Right kidney (tissue), 1 donor: ENCODE data around the gene SVBP.

Experiments
- DNase-seq: peaks from one replicate; pipeline ENCODE4 v3.0.0-alpha.2; 2016

The SVBP gene

DNA sequence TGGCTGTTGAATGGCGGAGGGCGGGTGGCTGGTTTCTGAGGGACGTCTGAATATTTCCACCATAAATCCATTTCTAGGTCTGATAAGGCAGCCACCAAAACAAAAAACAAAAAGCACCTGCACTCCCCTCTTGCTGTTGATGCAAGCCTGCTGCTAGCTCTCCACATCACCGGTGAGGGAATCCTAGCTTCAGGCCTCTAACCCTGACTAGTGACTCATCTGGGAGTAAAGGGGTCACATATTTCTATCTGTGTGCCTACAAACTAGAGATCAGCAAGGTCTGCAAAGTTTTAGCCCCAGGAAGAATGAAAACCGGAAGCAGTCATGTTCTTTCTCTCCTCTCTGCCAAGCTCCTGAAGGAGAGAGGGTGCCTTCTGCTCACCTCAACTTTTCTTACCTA lies 10.6 kb downstream of the SVBP start:
- no peak for DNase-seq

DNA sequence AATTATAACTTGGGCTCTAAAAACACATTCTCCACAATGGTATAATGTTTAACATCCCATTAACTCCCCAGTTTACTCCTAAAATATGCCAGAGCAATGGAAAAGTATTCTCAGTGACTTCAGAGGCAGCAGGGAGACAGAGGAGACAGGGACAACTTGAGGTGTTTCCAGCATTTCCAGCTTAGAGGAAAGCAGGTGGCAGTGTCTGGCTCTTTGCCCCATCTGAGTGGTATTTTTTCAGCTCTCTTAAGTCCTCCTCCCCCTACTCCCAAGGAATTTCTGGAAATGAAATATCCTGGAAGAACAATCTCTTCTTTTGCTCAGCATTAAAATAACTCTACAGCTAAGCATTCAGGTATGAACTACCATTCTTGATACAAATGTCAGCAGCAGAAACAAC lies 11.0 kb downstream of the SVBP start:
- DNase-seq: no peak

DNA sequence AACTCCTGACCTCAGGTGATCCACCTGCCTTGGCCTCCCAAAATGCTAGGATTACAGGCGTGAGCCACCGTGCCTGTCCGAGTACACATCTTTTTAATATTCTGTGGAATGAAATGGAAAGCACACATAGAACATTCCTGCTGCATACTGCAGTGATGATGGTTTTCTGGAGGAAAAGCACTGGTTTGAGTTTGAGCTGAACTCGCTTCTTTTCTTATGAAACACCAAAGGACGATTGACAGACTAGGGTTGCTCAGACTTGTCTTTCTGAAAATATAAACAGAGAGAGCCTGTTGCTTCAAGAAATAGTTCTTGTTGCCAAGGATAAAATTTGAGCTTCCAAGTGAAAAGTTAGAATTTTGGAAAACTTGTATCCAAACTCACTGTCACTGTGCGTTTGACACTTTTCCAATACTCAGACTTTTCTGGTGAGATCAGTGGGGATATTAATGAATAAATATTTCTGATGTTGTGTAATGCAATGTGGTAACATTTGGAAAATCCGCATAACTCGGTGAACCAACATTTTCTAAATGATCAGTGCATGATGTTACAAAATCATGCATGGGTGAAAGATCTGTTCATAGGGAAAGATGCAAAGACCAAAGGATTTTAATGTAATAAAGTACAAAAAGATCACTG lies 15.2 kb downstream of the SVBP start:
- DNase-seq: no peak

DNA sequence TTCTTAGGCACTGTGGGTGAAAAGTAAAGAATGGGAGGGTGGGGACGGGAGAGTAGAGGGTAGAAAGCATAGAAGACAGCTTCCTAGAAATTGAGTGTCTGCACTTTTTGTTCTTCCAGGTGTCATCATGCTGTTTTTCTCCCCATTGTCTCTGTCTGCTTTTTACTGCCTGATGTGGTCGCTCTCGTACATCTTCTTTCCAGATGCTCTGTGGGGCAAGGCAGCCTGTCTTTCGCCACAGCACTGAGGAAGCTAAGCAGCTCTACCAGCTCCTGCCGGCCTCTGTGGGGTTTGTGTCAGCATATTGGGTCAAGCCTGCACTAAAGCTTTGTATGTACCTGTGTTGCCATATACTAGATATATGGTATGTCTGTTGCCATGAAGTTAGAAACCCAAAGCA lies 19.2 kb downstream of the SVBP start:
- DNase-seq: no peak

DNA sequence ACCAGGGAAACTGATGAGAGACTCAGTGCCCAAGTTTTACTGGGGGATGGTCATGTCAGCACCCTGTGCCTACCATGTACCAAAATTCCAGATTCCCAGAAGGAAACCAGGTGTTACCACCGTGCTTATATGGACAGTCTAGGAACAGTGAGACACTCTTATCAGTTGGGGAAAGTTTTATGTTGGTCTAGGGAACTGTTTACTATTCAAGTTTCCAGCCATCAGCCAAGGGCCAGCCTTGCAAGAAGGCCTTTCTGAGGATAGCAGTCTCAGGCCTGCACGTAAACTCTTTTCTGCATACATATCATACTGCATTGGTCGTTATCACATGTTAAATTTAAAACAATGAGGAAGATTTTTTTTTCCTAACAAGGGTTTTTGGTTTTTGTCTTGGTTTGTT lies 19.8 kb downstream of the SVBP start:
- DNase-seq: no peak

DNA sequence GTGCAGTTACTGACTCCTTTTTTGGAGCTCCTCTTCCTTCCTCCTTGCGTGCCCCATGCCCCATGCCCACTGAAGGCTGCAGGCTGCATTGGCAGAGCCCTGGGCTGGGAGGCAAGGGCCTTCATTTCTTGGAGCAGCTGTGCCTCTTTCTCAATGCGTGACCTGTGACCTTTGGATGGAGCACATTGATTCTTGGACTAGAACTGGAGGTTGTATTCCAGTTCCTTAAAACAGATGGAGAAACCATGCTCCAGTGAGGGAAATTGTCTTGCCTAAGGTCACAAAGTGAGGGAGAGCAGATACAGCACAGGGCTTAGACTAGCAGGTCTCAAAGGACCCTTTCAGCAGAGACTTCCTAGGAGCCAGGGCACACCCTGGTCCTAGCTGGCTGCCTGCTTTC lies 23.4 kb downstream of the SVBP start:
- DNase-seq: no peak

DNA sequence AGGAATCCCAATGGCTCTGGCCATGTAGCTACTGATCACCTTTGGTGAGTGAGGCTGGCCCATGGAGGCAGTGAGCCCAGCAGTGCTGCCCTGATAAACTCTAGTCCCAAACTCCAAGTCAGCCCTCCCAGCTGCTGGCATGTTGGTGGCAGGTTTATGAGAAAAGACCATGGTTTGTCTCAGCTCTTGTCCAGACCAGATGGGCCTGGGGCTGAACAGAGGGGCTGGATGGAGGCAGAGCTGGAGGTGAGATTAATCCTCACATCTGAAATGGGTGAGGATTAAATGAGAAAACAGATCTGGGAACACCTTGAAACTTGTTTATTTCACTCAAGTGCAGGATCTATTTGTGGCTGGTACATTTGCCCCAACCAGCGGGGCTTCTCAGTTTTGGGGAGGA lies 29.2 kb downstream of the SVBP start:
- no peak for DNase-seq

DNA sequence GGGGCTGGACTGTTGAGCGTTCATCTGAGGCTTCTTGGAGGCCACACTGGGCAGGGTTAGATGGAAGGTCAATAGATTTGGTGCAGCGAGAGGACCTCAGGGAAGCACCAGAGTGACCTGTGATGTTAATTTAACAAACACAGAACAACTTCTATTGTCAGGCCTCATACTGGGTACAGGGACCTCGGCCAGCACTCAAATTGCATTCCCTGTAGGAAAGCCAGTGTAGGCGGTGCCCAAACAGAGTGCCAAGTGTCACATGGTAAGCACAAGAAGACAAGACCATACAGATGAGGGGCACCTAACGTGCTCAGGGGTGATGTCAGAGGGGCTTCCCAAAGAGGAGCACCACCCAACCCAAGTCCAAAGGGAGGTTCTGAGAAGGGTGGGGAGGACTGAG lies 31.1 kb downstream of the SVBP start:
- DNase-seq: no peak

DNA sequence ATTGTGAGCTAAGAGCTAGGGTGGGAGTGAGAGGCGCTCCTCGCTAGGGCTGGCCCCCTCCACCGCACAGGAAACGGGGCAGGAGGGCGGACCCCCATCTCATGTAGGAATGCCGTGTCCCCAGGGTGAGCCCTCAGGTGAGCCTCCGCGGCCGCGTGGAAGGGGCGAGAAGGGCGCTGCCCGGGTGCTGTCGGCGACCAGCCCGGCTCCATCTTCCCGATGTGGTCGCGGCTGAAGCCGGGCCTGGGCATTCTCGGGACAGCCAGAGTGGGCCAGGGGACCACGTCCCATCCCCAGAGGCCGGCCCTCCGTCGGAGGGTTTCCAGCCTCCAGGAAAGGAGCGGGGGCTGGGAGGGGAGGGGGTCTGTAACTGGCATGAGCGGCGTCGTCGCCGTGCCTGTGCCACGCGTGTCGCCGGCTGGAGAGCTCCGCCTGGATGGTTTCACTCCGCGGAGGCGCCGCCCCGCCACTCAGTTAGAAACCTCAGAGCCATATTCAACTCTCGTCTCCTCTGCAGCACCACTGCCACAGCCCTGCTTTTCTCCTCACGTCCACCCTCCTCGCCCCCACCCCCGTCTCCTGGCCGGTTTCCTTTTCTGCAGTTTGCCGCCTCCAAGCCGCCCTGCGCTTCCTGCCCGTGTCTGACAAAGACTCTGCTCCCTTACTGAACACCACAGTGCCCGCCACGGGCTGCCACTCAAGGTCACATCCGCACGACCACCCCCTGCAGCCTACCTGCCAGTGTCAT lies 32.1 kb downstream of the SVBP start, which contains the start of gene TMEM269:
TSS of gene TMEM269 (plus strand) at position 46 of the 748 bp plus-strand sequence. CDS start 4,903 bp downstream, outside the sequence.
- peak; percentile 56 for DNase-seq

DNA sequence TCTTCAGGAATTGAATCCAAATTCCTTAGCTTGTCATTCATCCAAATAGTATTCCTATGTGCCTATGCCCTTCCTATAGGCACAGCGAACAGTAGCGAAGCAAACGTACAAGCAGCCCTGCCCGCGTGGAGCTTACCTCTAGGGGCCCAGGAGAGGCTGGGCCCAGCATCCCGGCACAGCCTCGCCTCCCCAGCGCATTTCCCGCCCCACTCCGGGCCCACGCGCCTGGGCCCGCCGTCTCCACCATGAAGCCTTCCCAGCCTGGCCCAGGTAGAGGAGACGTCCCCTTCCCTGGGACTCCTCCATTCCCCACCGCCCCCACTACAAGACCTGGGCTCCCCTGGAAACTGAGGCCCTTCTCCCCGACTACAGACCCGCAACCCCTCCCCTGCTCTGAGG lies 32.7 kb downstream of the SVBP start:
- no peak for DNase-seq

DNA sequence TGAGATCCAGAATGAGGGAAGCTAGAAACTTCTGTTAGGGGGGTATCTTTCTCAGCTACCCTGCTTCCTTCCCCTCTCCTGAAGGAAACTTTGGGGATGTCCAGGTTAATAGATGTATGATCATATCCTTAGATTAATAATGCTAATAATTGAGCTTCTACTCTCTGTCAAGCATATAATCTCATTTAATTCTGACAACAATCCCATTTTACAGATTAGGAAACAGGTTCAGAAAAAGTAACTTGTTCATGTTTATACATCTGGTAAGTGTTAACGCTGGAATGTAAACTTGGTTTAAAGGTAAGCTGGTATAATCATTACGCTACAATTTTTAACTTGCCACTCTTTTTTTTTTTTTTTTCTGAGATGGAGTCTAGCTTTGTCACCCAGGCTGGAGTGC lies 34.1 kb downstream of the SVBP start:
- no peak for DNase-seq

DNA sequence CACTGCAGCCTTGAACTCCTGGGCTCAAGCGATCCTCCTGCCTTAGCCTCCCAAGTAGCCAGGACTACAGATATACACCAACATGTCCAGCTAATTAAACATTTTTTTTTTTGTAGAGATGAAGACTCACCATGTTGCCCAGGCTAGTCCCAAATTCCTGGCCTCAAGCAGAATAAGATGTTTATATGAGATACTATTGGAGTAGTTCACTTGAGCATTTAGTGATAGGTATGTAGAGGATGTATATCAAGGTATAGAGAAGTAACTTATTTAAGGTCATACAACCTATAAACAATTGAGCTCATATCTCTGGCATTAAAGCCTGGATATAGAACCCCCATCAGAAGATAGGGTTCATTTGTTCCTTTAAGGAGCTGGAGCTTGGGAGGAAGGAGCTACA lies 37.0 kb downstream of the SVBP start:
- no peak for DNase-seq

DNA sequence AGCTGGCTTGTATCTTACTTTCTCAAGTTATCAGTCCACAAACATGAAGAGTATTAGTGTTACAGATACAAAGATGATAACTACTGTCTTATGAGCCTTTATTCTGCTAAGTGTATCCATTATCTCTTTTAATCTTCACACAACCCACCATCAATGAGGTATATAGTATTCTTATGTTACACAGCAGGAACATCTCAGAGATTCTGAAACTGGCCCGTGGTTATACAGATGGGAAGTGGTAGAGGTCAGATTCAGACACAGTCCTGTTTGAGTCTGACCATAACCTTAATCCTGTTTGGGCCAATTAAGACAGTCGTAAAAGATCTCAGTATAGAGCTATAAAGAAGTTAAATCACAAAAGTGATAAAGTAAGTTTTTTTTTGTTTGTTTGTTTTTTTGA lies 37.5 kb downstream of the SVBP start:
- no peak for DNase-seq

DNA sequence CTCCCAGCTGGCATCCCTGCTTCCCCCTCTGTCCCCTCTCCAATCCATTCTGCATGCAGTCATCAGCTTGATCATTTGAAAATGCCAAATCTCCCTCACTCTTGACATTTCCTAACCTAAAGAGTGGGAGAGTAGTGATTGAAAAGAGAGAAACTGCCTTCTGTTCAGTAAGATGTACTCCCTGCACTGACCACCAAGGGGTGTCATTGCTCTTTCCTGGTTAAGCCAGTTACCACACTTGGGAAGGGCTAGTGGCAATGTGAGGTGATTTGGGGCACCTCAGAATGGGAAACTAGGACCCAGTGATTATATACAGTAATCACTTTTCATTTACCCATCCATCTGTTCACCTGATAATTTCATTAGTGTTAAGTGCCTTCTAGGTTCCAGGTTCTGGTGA lies 39.3 kb downstream of the SVBP start:
- DNase-seq: no peak

DNA sequence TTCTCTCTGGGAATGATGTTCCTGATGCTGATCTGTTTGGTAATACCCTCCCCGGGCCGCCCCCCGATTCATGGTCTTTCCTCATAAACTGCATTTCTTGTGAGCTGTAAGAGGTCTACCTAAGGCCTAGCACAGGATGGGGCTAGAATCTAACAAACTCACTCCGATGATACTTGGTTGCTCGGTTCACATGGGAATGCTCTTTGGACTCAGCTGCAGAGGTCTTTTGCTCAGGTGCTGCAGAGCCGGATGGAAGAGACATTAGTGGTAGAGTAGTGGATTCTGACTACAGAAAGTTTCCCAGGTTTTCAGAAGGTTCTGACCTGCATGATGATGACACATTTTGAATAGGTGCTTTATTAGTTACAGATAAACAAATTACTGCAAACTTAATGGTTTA lies 40.7 kb downstream of the SVBP start:
- no peak for DNase-seq

DNA sequence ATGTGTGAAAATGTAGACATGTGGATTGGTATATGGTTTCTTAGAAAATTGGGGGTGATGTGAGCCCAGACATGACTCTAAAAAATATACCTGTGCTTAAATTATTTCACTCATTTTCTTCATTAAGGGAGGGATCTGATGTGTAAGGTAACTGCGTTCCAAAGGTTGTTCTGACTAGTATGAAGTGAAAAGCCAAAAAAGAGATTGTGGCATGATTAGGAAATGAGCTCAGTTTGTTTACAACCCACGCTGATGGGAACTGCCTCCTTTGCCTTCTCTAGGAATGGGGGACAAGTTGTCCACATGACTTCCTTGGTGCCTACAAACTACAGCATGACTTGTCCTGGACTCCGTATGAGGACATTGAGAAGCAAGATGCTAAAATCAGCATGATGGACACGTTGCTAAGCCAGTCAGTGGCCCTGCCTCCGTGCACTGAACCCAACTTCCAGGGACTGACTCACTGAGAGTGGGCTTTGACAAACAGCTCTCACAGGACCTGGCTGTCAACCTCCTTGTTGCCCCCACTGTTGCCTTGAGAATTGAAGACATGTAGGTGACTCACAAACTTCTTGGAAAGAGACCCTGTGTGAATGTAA lies 42.2 kb downstream of the SVBP start:
- DNase-seq: no peak

DNA sequence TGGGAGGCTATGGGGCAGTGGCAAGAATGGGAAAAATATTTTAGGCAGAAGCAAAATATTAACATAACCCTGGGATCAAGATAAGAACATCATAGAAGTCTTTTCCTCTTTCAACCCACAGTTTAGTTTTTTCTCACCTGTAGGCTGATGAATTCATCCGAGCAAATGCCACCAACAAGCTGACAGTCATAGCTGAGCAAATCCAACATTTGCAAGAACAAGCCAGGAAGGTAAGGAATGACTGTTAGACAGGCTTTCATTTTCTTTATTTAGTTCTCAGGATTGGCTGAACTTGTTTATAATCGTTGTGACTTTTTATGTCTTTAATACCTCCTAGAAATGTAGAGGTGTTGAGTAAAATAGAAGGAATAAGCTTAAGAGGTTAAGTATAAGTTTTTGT lies 43.8 kb downstream of the SVBP start:
- DNase-seq: no peak

DNA sequence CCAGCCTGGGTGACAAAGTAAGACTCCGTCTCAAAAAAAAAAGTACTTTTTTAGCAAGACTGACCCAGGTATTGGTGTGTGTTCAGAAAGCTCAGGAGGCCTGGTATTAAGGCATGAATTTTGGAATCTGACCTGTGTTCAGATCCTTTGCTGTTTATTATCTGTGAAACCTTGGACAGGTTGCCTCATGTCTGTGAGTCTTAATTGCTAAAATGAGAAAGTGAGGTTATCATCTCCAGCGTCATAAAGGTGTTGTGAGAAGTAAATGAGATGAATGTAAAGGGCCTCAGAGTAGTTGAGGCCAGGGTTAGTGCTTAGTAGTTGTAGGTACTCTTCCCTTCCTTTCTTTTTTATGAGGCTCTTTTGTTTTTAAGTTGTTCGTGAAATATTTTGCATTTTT lies 47.4 kb downstream of the SVBP start:
- no peak for DNase-seq

DNA sequence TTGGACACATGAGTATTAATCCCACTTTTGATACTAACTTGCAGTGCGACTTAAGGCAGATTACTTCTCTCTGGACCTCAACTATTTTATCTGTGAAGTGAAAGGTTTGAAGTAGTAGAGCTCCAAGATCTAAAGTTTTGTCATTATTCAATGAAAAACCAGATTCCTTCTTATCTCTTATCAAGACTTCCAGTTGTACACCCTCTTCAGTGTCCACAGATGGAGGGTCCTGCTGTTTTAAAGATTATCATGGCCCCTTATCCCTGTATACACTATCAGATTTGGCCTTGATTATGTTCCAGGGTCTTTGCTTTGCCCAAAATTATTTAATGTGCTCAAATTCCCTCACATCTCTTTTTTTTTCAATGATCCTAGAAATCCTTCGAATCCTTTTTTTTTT lies 49.0 kb downstream of the SVBP start:
- no peak for DNase-seq

DNA sequence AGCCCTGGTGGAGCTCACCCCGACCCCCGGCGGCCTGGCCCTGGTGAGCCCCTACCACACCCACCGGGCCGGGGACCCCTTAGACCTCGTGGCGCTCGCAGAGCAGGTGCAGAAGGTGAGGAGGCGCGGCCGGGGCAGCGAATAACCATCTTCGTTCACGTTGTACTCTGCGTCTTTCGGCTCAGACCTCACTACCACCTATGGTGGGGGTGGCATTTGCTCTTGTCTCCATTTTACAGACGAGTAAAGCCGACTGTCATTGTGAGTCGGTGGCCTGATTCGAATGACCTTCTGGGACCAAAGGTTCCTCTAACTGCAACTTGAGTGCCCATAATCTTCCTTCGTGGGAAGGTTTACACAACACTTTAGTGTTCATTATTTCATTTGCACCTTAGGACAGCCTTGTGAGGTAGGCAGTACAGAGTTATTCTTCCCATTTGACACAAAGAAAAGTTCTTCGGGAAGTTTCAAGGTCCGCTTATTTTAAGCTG lies 49.6 kb downstream of the SVBP start:
- DNase-seq: no peak

DNA sequence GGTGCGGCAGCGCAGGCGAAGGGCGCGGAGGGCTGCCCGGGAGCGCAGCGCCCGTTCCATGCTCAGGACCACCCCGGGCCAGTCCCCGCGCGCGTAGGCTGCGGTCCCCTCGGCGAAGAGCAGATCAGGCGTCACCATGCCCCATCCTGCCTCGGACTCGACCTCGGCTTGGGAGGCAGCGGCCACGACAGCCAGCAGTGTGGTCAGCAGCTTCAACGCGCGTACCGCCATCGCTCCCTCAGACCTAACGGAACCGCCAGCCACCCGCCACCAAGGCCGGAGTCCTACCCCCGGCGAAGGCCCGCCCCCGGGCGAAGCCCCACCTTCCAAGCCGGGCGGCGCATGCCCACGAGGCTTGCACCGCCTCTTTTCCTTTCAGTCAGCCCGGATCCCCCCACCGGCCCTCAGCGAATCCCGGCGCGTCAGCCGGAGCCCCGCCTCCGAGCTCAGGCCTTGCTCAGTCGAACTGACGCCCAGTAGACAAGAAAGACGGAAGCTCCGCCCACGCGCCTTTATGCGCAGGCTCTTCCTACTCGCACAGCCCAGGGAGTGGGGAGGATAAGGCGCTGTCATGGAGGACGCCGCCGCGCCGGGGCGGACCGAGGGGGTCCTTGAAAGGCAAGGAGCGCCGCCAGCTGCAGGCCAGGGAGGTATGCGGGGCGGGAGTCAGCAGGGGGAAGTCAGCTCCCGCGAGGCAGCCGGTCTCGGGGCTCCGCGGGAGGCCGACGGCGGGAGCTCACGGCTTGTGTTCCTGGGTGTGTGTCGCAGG lies 50.3 kb downstream of the SVBP start, which contains the start of the genes C1orf50 and P3H1:
TSS of gene C1orf50 (plus strand) at position 509 of the 769 bp plus-strand sequence. CDS start at position 572, 63 bp downstream.
TSS of gene P3H1 (minus strand) at position 288 of the 769 bp plus-strand sequence. CDS start at position 231, 57 bp downstream.
- peak; percentile 94 for DNase-seq
